HUES48 (cell line): ENCODE measurements around the gene KHDC4.

ENCODE experiments used
- H3K27ac ChIP-seq: one replicate; pipeline ENCODE4 v1.7.0; 2013; ENCODE audit warnings: low read depth, low read length, inconsistent platforms
- H3K27me3 ChIP-seq: 2 replicates; pipeline ENCODE4 v1.6.1; 2013; ENCODE audit warnings: mild to moderate bottlenecking, low read length; ENCODE audit not compliant: control insufficient read depth, insufficient read depth
- H3K36me3 ChIP-seq: 2 replicates; pipeline ENCODE4 v1.6.1; 2013; ENCODE audit warnings: low read length; ENCODE audit not compliant: control insufficient read depth, insufficient read depth
- H3K4me1 ChIP-seq: 2 replicates; pipeline ENCODE4 v1.6.1; 2013; ENCODE audit warnings: mild to moderate bottlenecking, low read length; ENCODE audit not compliant: control insufficient read depth, insufficient read depth
- H3K4me3 ChIP-seq: 2 replicates; pipeline ENCODE4 v1.5.1; 2013; ENCODE audit warnings: mild to moderate bottlenecking, low read depth, low read length
- H3K9ac ChIP-seq: 2 replicates; pipeline ENCODE4 v1.6.1; 2013; ENCODE audit warnings: mild to moderate bottlenecking, low read depth, low read length, moderate library complexity
- H3K9me3 ChIP-seq: 2 replicates; pipeline ENCODE4 v1.6.1; 2013; ENCODE audit warnings: low read length; ENCODE audit not compliant: control insufficient read depth, insufficient read depth

The KHDC4 gene

GRCh38 chr1:155968051-155968400 lies 33.8 kb upstream of the KHDC4 start:
- Histone ChIP-seq H3K9me3 (no peaks in the 10 kb centered on the region), H3K9ac (no peak overlapping the region), H3K4me3 (no peak overlapping the region), H3K4me1 (peaks cover 34% of the 10 kb centered on the region), H3K27me3 (no peaks in the 10 kb centered on the region), H3K36me3 (peaks cover 58% of the 10 kb centered on the region), H3K27ac (peak overlapping the region; percentile 51)

- Histone ChIP-seq H3K36me3 (peaks cover 63% of the 10 kb centered on the region), H3K4me3 (no peak overlapping the region), H3K27ac (peak overlapping the region; percentile 4), H3K27me3 (no peaks in the 10 kb centered on the region), H3K9me3 (no peaks in the 10 kb centered on the region), H3K4me1 (peaks cover 34% of the 10 kb centered on the region), H3K9ac (no peak overlapping the region)
Observed at GRCh38 chr1:155967341-155968050, 33.3 kb upstream of the KHDC4 start.

DNA sequence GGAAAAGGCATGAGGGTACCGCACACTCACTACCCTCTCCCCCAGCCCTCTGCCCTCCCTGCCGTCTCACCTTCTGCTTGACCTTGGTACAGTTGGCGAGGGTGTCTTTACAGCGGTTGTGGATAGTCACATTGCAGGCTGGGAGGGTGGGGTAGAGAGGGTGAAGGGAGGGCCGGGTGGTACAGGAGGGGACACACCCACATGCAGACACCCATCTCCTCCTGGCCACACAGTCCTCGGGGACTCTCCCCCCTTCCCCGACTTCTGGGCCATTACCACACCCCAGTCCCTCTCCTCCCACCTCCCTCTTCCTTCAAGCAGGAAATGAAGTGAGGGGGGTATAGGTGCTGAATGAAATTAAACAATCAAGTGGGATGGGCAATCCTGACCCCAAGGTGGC lies 32.5 kb upstream of the KHDC4 start:
- Histone ChIP-seq H3K27me3 (no peaks in the 10 kb centered on the region), H3K4me1 (peaks cover 34% of the 10 kb centered on the region), H3K27ac (no peak overlapping the region), H3K9ac (no peak overlapping the region), H3K36me3 (peaks cover 71% of the 10 kb centered on the region), H3K9me3 (no peaks in the 10 kb centered on the region), H3K4me3 (no peak overlapping the region)

DNA sequence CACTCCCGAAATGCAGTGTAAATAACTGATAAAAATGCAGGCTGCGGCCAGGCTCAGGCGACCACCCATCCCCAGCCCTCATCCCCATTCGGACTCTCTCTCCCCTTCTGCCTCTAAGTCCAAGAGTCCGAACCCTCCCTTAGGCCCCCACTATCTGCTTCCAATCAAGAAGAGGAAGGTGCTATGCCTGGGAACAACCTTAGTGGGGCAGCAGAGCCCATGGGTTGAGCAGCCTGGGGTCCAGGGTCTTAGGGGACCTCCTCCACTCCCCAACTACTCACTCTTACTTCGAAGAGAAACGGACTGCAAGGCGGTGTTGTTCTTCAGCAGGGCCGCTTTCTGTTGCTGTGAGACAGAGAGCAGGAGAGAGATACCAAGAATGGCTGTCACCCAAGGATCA lies 31.9 kb upstream of the KHDC4 start:
- no peaks in the 10 kb centered on the region for H3K9me3 ChIP-seq
- peaks cover 76% of the 10 kb centered on the region for H3K36me3 ChIP-seq
- H3K9ac ChIP-seq = no peak overlapping the region
- no peak overlapping the region for H3K4me3 ChIP-seq
- no peak overlapping the region for H3K27ac ChIP-seq
- H3K4me1 ChIP-seq = peaks cover 34% of the 10 kb centered on the region
- H3K27me3 ChIP-seq = no peaks in the 10 kb centered on the region

- H3K4me1 ChIP-seq = peaks cover 20% of the 10 kb centered on the region
- no peaks in the 10 kb centered on the region for H3K9me3 ChIP-seq
- H3K4me3 ChIP-seq = no peak overlapping the region
- no peak overlapping the region for H3K27ac ChIP-seq
- H3K27me3 ChIP-seq = no peaks in the 10 kb centered on the region
- H3K36me3 ChIP-seq = peaks cover 89% of the 10 kb centered on the region
- no peak overlapping the region for H3K9ac ChIP-seq
Observed at GRCh38 chr1:155964193-155964592, 30.0 kb upstream of the KHDC4 start.

GRCh38 chr1:155962599-155963211 lies 28.5 kb upstream of the KHDC4 start:
- Histone ChIP-seq H3K9ac (no peak overlapping the region), H3K4me1 (peaks cover 6% of the 10 kb centered on the region; the same call in 1 of the 2 replicates), H3K27ac (no peak overlapping the region), H3K9me3 (no peaks in the 10 kb centered on the region), H3K36me3 (peaks cover 90% of the 10 kb centered on the region), H3K4me3 (no peak overlapping the region), H3K27me3 (no peaks in the 10 kb centered on the region)

- Histone ChIP-seq H3K9ac (no peak overlapping the region), H3K36me3 (peaks cover 90% of the 10 kb centered on the region), H3K27ac (peak overlapping the region; percentile 5)
Observed at GRCh38 chr1:155961937-155962336, 27.7 kb upstream of the KHDC4 start.

DNA sequence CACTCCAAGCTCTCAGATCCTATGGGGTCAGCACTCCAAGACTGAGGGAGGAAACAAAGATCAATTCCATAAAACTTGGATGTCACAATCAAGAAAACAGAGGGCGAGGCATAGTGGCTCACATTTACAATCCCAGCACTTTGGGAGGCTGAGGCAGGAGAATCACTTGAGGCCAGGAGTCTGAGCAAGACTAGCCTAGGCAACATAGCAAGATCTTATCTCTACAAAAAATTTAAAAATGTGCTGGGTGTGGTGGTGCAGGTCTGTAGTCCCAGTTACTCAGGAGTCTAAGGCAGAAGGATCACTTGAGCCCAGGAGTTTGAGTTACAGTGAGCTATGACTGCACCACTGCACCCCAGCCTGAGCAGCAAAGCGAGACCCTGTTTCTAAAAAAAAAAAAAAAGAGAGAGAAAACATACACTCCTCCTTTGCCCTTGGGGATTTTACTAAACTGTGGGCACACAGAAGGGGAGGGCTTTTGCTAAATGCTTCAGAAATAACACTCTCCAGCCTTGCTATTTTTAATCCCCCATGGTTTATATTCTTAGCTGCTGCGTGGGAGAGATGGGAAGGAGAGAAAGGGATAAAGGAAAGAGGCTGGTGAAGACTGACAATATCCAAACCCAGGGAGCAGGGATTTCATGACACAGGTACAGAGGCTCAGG lies 26.0 kb upstream of the KHDC4 start:
- Histone ChIP-seq H3K27ac (no peak overlapping the region), H3K36me3 (peaks cover 90% of the 10 kb centered on the region), H3K9ac (no peak overlapping the region), H3K4me3 (no peak overlapping the region), H3K4me1 (no peaks in the 10 kb centered on the region), H3K9me3 (no peaks in the 10 kb centered on the region), H3K27me3 (no peaks in the 10 kb centered on the region)

More at GRCh38 chr1:155961937-155962336, 27.7 kb upstream of the KHDC4 start:
- no peaks in the 10 kb centered on the region for H3K27me3 ChIP-seq
- H3K4me3 ChIP-seq = no peak overlapping the region
- H3K4me1 ChIP-seq = no peaks in the 10 kb centered on the region; the same call in 1 of the 2 replicates
- no peaks in the 10 kb centered on the region for H3K9me3 ChIP-seq

- Histone ChIP-seq H3K36me3 (peaks cover 95% of the 10 kb centered on the region), H3K4me3 (no peak overlapping the region), H3K4me1 (no peaks in the 10 kb centered on the region), H3K9ac (no peak overlapping the region), H3K27ac (no peak overlapping the region), H3K27me3 (no peaks in the 10 kb centered on the region), H3K9me3 (no peaks in the 10 kb centered on the region)
Observed at GRCh38 chr1:155957411-155957915, 23.2 kb upstream of the KHDC4 start.

- Histone ChIP-seq H3K4me3 (no peak overlapping the region), H3K27me3 (no peaks in the 10 kb centered on the region), H3K27ac (no peak overlapping the region), H3K36me3 (peaks cover 95% of the 10 kb centered on the region), H3K9ac (no peak overlapping the region), H3K4me1 (no peaks in the 10 kb centered on the region), H3K9me3 (no peaks in the 10 kb centered on the region)
Observed at GRCh38 chr1:155954645-155955044, 20.4 kb upstream of the KHDC4 start.

DNA sequence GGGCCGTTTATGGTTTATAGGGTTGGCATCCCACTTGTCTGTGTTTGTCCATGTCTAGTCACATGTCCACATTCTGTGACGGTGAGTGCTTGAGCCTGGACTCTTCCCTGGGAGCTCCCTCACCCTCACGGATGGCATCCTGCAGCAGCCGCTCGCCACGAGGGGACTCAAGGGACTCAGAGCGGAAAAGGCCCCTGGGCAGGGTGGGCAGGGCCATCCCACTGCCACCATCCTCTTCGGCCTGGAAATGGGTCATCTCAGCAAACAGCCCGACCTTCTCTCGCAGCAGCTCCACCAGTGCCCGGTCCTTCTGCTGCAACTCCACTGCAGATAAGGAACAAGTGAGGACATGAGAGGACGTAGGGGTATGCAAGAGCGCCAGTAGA lies 18.3 kb upstream of the KHDC4 start:
- Histone ChIP-seq H3K27me3 (no peaks in the 10 kb centered on the region), H3K4me3 (no peak overlapping the region), H3K9ac (no peak overlapping the region), H3K9me3 (no peaks in the 10 kb centered on the region), H3K4me1 (no peaks in the 10 kb centered on the region), H3K27ac (no peak overlapping the region), H3K36me3 (peaks cover 92% of the 10 kb centered on the region)
